IMR-90 (cell line): ENCODE data around the gene NR1H4. TPM values are rescaled to one million over a fixed set of nuclear protein-coding genes. Genes with fewer than 3 reads are reported as not detected.

Source experiments
- ATAC-seq: fragments of 200-7000 bp; cut with Tn5 transposase; 2 replicates; pipeline ENCODE4 v1.9.1; 2020; ENCODE audit warnings: low read depth, mild to moderate bottlenecking, moderate library complexity
- BruUV-seq: library from RNA; stranded (reverse); fragments of 400-500 nt; replicated peaks from 2 replicates; lab custom pipeline; 2021; lab: Mats Ljungman, UMichigan
- CTCF ChIA-PET: fragments of 300-600 bp; formaldehyde crosslinking; extraction: SDS; loops from one replicate; lab custom pipeline; 2021; ENCODE audit warnings: antibody characterized with exemption; lab: Yijun Ruan, JAX
- POLR2A ChIA-PET: fragments of 300-600 bp; sonication (Branson Sonifier 250); formaldehyde crosslinking; loops from one replicate; lab custom pipeline; 2022; ENCODE audit warnings: antibody characterized with exemption; ENCODE audit not compliant: unreplicated experiment; lab: Charles Lee
- DNase-seq: peaks from one replicate; pipeline ENCODE4 v3.0.0; 2013
- H2AFZ ChIP-seq: replicated peaks from 2 replicates; pipeline ENCODE3; 2013; ENCODE audit warnings: low read length, mild to moderate bottlenecking; ENCODE audit not compliant: poor library complexity
- H2AK5ac ChIP-seq: 2 replicates; pipeline ENCODE4 v1.6.1; 2013; ENCODE audit warnings: low read depth, low read length, inconsistent platforms
- H2AK9ac ChIP-seq: replicated peaks from 2 replicates; pipeline ENCODE3; 2013; ENCODE audit warnings: mild to moderate bottlenecking, low read depth, low read length, moderate library complexity; ENCODE audit not compliant: poor library complexity
- H2BK120ac ChIP-seq: 2 replicates; pipeline ENCODE4 v1.6.1; 2013; ENCODE audit warnings: low read depth, low read length, inconsistent platforms
- H2BK15ac ChIP-seq: 3 replicates; pipeline ENCODE4 v1.6.1; 2013; ENCODE audit warnings: low read depth, low read length, inconsistent platforms
- H2BK20ac ChIP-seq: 2 replicates; pipeline ENCODE4 v1.6.1; 2013; ENCODE audit warnings: low read depth, mild to moderate bottlenecking, inconsistent platforms, low read length, moderate library complexity
- H2BK5ac ChIP-seq: 2 replicates; pipeline ENCODE4 v1.6.1; 2013; ENCODE audit warnings: mild to moderate bottlenecking, low read depth, low read length, inconsistent platforms; ENCODE audit not compliant: poor library complexity, severe bottlenecking
- H3K14ac ChIP-seq: replicated peaks from 2 replicates; pipeline ENCODE4 v1.6.1; 2013; ENCODE audit warnings: low read depth, low read length, inconsistent platforms
- H3K18ac ChIP-seq: 2 replicates; pipeline ENCODE4 v1.6.1; 2013; ENCODE audit warnings: low read depth, low read length, control low read depth
- H3K23ac ChIP-seq: 2 replicates; pipeline ENCODE4 v1.6.1; 2013; ENCODE audit warnings: low read depth, low read length, inconsistent platforms
- H3K27ac ChIP-seq: 2 replicates; pipeline ENCODE4 v1.5.1; 2013; ENCODE audit warnings: mild to moderate bottlenecking, control low read depth, low read length; ENCODE audit not compliant: insufficient read depth
- H3K27me3 ChIP-seq: 2 replicates; pipeline ENCODE4 v1.6.1; 2013; ENCODE audit warnings: low read length; ENCODE audit not compliant: control insufficient read depth, insufficient read depth
- H3K36me3 ChIP-seq: 2 replicates; pipeline ENCODE4 v1.6.1; 2013; ENCODE audit warnings: low read length, mixed read lengths; ENCODE audit not compliant: control insufficient read depth, insufficient read depth
- H3K4ac ChIP-seq: 2 replicates; pipeline ENCODE4 v1.6.1; 2013; ENCODE audit warnings: low read depth, low read length, inconsistent platforms
- H3K4me1 ChIP-seq: 2 replicates; pipeline ENCODE4 v1.6.1; 2013; ENCODE audit warnings: low read length, mixed read lengths; ENCODE audit not compliant: control insufficient read depth, insufficient read depth
- H3K4me2 ChIP-seq: 2 replicates; pipeline ENCODE4 v1.6.1; 2013; ENCODE audit warnings: low read depth, mild to moderate bottlenecking, control low read depth, low read length, moderate library complexity
- H3K4me3 ChIP-seq: 2 replicates; pipeline ENCODE4 v1.5.1; 2013; ENCODE audit warnings: low read depth, mild to moderate bottlenecking, control low read depth, low read length, moderate library complexity; ENCODE audit not compliant: insufficient read depth
- H3K56ac ChIP-seq: 2 replicates; pipeline ENCODE4 v1.6.1; 2013; ENCODE audit warnings: low read length, inconsistent platforms; ENCODE audit not compliant: insufficient read depth; ENCODE audit errors: extremely low read depth
- H3K79me1 ChIP-seq, 2 experiments: 2 replicates each; pipeline ENCODE4 v1.6.1; 2013; ENCODE audit warnings: low read length in 2 of 2, inconsistent platforms in 1 of 2, low read depth in 1 of 2
- H3K9ac ChIP-seq: 2 replicates; pipeline ENCODE4 v1.6.1; 2013; ENCODE audit warnings: low read depth, low read length, control low read depth
- H3K9me1 ChIP-seq: 2 replicates; pipeline ENCODE4 v1.6.1; 2013; ENCODE audit warnings: low read length, inconsistent platforms; ENCODE audit not compliant: insufficient read depth
- H3K9me3 ChIP-seq: 2 replicates; pipeline ENCODE4 v1.6.1; 2013; ENCODE audit warnings: low read length; ENCODE audit not compliant: control insufficient read depth, insufficient read depth
- H4K20me1 ChIP-seq: 2 replicates; pipeline ENCODE4 v1.6.1; 2013; ENCODE audit warnings: low read length, inconsistent platforms; ENCODE audit not compliant: insufficient read depth
- H4K5ac ChIP-seq: 2 replicates; pipeline ENCODE4 v1.6.1; 2013; ENCODE audit warnings: mild to moderate bottlenecking, low read depth, low read length, control low read depth
- H4K8ac ChIP-seq, 2 experiments: 2 replicates each; pipeline ENCODE4 v1.6.1; 2013; ENCODE audit warnings: low read depth in 2 of 2, low read length in 2 of 2, control low read depth in 1 of 2, inconsistent platforms in 1 of 2
- H4K91ac ChIP-seq: 2 replicates; pipeline ENCODE4 v1.6.1; 2013; ENCODE audit warnings: low read depth, low read length, inconsistent platforms; ENCODE audit not compliant: insufficient read depth
- MAFK ChIP-seq: IDR thresholded peaks from 2 replicates; pipeline ENCODE4 v1.6.1; 2012; ENCODE audit warnings: low read depth, low read length, improper control_type of control experiment
- NFE2L2 ChIP-seq: fragments of 150-350 bp; IDR thresholded peaks from 2 replicates; pipeline ENCODE4 v1.6.1; 2016; ENCODE audit warnings: low read depth, mild to moderate bottlenecking, low read length
- WGBS, 2 experiments: methylation state at CpG; one replicate each; pipeline versions ENCODE4 v1.1.5 to v1.1.7; 2013; ENCODE audit warnings: missing lambda C conversion rate in 2 of 2; ENCODE audit not compliant: insufficient read length in 1 of 2; ENCODE audit errors: extremely low coverage in 2 of 2; 5-methylcytosine and 5-hydroxymethylcytosine counted together
- dilution Hi-C: fragments of 300-500 bp; cut with HindIII; formaldehyde crosslinking; loops from one replicate; pipeline ENCODE4 v1.14.3; 2018; ENCODE audit warnings: low sequenced_read_pairs; ENCODE audit not compliant: unreplicated experiment
- in situ Hi-C: fragments of 300-500 bp; cut with MboI; formaldehyde crosslinking; loops from 3 replicates; pipeline ENCODE4 v1.14.3; 2019; ENCODE audit warnings: low sequenced_read_pairs, inconsistent platforms, mixed read lengths
- intact Hi-C: fragments of 100-400 bp; cut with micrococcal nuclease; formaldehyde crosslinking; loops from 2 replicates; pipeline ENCODE4 v1.10.0; 2022
- polyA plus RNA-seq, 3 experiments: library from polyadenylated mRNA; depleted of rRNA; stranded (reverse); fragments of >200 nt; gene quantifications; 2 replicates each; pipeline ENCODE4 v1.2.3, GENCODE V29; 2012; ENCODE audit warnings: low replicate concordance in 1 of 3
- total RNA-seq: library from RNA; depleted of rRNA; stranded (reverse); fragments of >200 nt; gene quantifications from 2 replicates; pipeline ENCODE4 v1.2.3, GENCODE V29; 2012

NR1H4 gene
- total and polyA plus RNA-seq, 2 of the 4 experiments (the other 2 are of a cell fraction): not detected

GRCh38 chr12:100553936-100554335 lies 80.3 kb downstream of the NR1H4 start:
- CTCF ChIA-PET: interaction anchor here (0.7 to 1.7 kb wide), 4 partner anchors 9 to 319 kb away, joined by 3 to 6 read pairs (median 4); no protein-coding TSS in a partner anchor

More at GRCh38 chr12:100553936-100554335, 80.3 kb downstream of the NR1H4 start:
- Histone ChIP-seq H3K23ac (no peak overlapping the region), H3K9me3 (no peaks in the 10 kb centered on the region), H3K18ac (no peak overlapping the region), H3K9me1 (no peaks in the 10 kb centered on the region), H3K14ac (no peak overlapping the region), H2BK15ac (no peak overlapping the region), H2BK20ac (no peak overlapping the region), H3K56ac (no peak overlapping the region), H2BK5ac (no peak overlapping the region), H3K27me3 (no peaks in the 10 kb centered on the region), H4K8ac (no peak overlapping the region), H3K4me3 (no peak overlapping the region), H3K4me1 (0 out of 2 replicates have a peak, but pooled peaks cover 2% of the 10 kb centered on the region), H2AK5ac (no peak overlapping the region), H3K79me1 (no peaks in the 10 kb centered on the region), H3K27ac (no peak overlapping the region), H4K20me1 (no peaks in the 10 kb centered on the region), H3K4ac (no peak overlapping the region), H4K5ac (no peak overlapping the region), H2AK9ac (no peak overlapping the region), H2BK120ac (0 out of 2 replicates have a peak overlapping the region, but pooled peaks have one; percentile 15), H3K4me2 (peak overlapping the region; percentile 45), H2AFZ (no peak overlapping the region), H3K36me3 (no peaks in the 10 kb centered on the region), H3K9ac (no peak overlapping the region), H4K91ac (no peak overlapping the region)
- TF ChIP-seq MAFK (0 out of 2 replicates have a peak, but pooled peaks have one; percentile 11), NFE2L2 (no peak)
- no TSS peak for BruUV-seq
- POLR2A ChIA-PET: no interaction called here
- WGBS, 2 experiments: no CpG with 5 or more reads among the region's 3 CpGs
- DNase-seq: peak; percentile 73
- ATAC-seq: peak; percentile 25
- dilution Hi-C loops: no loop called here
- intact Hi-C loops: loop anchor here (1.0 to 5.0 kb wide), 6 partner anchors 178 to 743 kb away; no protein-coding TSS in a partner anchor
- in situ Hi-C loops: loop anchor here (5.0 kb wide), 1 partner anchor 312 kb away; no protein-coding TSS in a partner anchor
